ENCODE results near the gene TIMELESS.
"Not testable (repeated sequence)": the region's sequence is repeated elsewhere in the genome, so short reads cannot be mapped to it uniquely, and the experiment has no call there.

The TIMELESS gene

GRCh38 chr12:56462565-56462964, 13.3 kb upstream of the TIMELESS start:
- no peak for DNase-seq (ENCODE audit: low read depth)

GRCh38 chr12:56461235-56462159, 12.3 kb upstream of the TIMELESS start:
- no peak for DNase-seq (ENCODE audit: low read depth)

- no peak for DNase-seq (ENCODE audit: low read depth)
Observed at GRCh38 chr12:56457817-56458216, 8.6 kb upstream of the TIMELESS start.

GRCh38 chr12:56454557-56454956, 5.3 kb upstream of the TIMELESS start, which contains the start of gene MIP:
TSS of gene MIP (minus strand) at chr12:56454657. CDS start at chr12:56454613, 44 bp downstream.
- no peak for DNase-seq (ENCODE audit: low read depth)

GRCh38 chr12:56451147-56451546, 1.9 kb upstream of the TIMELESS start:
- no peak for DNase-seq (ENCODE audit: low read depth)

GRCh38 chr12:56450241-56450640, 1.0 kb upstream of the TIMELESS start:
- no peak for DNase-seq (ENCODE audit: low read depth)

- no peak for DNase-seq (ENCODE audit: low read depth)
Observed at GRCh38 chr12:56449622-56449984, 377 bp upstream of the TIMELESS start.

- not testable (repeated sequence) for DNase-seq (ENCODE audit: low read depth)
Observed at GRCh38 chr12:56443208-56443607, 6.0 kb downstream of the TIMELESS start.

- no peak for DNase-seq (ENCODE audit: low read depth)
Observed at GRCh38 chr12:56437430-56438176, 11.6 kb downstream of the TIMELESS start.

- DNase-seq (ENCODE audit: low read depth), result no peak
Observed at GRCh38 chr12:56434828-56435227, 14.4 kb downstream of the TIMELESS start.

- DNase-seq (ENCODE audit: low read depth), result no peak
Observed at GRCh38 chr12:56431850-56432249, 17.4 kb downstream of the TIMELESS start.

GRCh38 chr12:56431288-56431687, 17.9 kb downstream of the TIMELESS start:
- DNase-seq (ENCODE audit: low read depth), result no peak

GRCh38 chr12:56425940-56426438, 23.2 kb downstream of the TIMELESS start:
- DNase-seq (ENCODE audit: low read depth), result no peak

GRCh38 chr12:56425193-56425592, 24.0 kb downstream of the TIMELESS start:
- no peak for DNase-seq (ENCODE audit: low read depth)

GRCh38 chr12:56420411-56420810, 28.8 kb downstream of the TIMELESS start:
- no peak for DNase-seq (ENCODE audit: low read depth)

GRCh38 chr12:56417739-56418138, 31.5 kb downstream of the TIMELESS start:
- DNase-seq (ENCODE audit: low read depth), result no peak

GRCh38 chr12:56414401-56414800, 34.8 kb downstream of the TIMELESS start:
- no peak for DNase-seq (ENCODE audit: low read depth)

- DNase-seq (ENCODE audit: low read depth), result no peak
Observed at GRCh38 chr12:56413392-56413791, 35.8 kb downstream of the TIMELESS start.

- no peak for DNase-seq (ENCODE audit: low read depth)
Observed at GRCh38 chr12:56411781-56412639, 37.2 kb downstream of the TIMELESS start.

- no peak for DNase-seq (ENCODE audit: low read depth)
Observed at GRCh38 chr12:56410768-56411167, 38.5 kb downstream of the TIMELESS start.

- DNase-seq (ENCODE audit: low read depth), result no peak
Observed at GRCh38 chr12:56408799-56409417, 40.3 kb downstream of the TIMELESS start.

Data from stimulated activated CD8-positive, alpha-beta memory T cell treated with anti-CD3 and anti-CD28 coated beads, Interleukin-15, amount 100 ng/mL, for 1 hour (primary cell).